ENCODE measurements around the gene UGT2A3.
"Not testable (repeated sequence)": the region's sequence is repeated elsewhere in the genome, so short reads cannot be mapped to it uniquely, and the experiment has no call there.

Gene UGT2A3

DNA sequence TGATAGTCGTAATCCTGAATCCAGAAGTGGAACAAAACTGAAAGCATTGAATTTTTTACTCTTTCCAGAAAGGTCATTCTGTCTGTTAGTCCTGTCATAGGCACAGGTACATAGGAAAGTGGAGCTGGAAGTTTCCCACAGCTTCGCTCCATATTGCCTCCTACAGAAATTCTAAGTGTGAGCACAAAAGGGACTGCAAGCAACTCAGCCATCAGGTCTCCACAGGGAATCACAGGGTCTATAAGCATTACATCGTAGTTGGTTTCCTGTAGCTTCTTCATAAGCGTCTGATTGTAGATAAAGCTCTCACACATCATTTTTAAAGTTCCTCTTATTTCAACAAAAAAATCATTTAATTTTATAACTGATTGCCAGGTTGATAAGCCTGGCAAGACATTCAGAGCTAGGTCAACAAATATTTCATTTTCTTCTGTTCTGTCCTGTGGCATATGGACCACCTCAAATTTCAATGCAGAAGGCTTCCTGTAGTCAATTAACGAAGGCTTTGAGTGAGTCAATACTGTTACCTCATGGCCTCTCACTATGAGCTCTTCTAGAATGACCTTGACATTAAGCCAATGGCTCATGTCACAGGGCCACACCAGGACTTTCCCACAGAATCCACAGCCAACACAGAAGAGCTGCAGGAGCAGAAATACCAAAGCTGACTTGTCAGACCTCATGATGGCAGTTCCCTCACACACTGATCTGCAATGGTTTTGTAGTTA, at the start of gene UGT2A3:
TSS of gene UGT2A3 (minus strand) at position 727 of the 728 bp plus-strand sequence. CDS start at position 683, 44 bp downstream.
- no peak for DNase-seq (ENCODE audit: low read depth)

DNA sequence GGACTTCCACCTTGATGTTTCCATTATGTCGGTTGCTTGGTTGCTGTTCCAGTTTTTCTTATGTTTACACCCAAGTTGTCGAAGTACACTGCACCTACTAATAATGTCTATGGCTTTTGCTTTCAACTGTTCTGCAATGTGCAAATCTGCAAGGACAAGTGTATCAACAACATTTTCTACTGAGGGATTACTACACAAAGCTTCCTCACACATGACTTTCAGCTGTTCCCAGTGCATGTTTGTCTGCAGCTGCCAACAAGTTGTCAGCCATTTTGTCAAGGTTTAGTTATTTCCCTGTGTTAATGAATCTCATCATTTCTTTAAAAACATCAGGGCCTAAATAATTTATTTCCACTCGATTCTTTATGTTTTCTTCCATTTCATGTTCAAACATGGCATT, 45.4 kb upstream of the UGT2A3 start:
- no peak for DNase-seq (ENCODE audit: low read depth)

DNA sequence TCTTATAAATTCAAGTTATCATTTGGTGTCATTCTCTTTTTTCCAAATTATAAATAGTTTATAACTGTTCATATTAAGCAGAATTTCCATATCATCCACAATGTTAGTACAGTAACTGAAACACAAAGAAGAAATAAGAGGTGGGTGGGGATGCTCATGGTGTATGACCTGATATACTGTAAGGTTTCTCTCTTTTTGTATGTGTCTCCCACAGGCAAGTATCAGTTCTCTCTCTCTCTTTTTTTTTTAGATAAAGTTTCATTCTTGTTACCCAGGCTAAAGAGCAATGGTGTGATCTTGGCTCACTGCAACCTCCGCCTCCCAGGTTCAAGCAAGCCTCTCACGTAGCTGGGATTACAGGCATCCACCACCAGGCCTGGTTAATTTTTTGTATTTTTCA, 43.7 kb upstream of the UGT2A3 start:
- no peak for DNase-seq (ENCODE audit: low read depth)

DNA sequence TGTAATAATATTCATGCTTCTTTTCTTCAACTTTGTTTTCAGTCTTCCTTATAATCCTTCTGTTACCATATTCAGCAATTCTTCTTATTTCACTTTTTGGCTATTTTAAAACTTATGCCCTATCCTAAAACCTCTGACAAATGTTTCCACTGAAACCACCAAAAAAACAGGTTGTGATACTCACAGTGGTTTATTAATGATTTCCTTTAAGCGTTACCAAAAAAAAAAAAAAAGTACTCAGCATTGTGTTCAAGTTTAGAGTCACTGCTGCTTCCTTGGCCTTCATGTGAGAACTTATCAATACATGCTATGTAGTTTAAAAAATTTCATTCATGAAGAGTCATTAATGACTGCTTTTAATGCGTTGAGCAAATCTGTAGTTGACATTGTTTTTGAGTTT, 35.4 kb upstream of the UGT2A3 start:
- DNase-seq (ENCODE audit: low read depth), result no peak

DNA sequence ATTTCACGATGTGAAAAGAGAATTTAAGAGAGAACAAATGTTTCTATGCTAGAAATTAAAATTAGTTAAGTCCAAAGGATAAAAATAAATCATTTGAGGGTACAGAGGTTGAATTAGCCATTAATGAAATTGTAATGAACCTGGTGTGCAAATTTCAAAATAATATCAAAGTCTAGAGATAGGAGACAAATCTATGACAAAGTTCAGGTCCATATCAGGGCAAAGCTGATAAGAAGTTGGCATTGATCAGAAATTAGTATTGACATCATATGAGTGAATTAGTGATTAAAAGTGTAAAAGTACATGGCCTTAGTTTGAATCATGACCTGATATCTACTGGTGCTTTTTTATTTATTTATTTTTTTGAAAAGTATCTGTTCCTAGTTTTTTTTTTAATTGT, 33.8 kb upstream of the UGT2A3 start:
- no peak for DNase-seq (ENCODE audit: low read depth)

DNA sequence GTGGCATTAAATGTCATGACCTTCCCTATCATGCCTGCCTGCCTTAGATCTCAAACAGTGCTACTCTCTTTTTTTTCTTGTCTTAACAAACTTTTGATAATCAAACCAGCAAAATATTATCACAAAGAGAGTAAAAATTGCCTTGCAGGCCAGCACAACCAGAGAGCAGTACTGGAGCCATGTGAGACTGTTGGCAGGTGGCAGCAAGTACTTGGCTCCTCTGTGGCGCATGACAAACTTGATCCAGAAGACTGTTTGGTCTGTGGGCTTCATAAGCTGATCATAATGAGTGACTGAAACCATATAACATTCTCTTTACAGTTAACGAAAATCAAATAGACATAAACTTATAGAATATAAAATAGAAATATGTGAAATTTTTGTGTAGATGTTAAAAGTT, 33.3 kb upstream of the UGT2A3 start:
- DNase-seq (ENCODE audit: low read depth), result no peak

DNA sequence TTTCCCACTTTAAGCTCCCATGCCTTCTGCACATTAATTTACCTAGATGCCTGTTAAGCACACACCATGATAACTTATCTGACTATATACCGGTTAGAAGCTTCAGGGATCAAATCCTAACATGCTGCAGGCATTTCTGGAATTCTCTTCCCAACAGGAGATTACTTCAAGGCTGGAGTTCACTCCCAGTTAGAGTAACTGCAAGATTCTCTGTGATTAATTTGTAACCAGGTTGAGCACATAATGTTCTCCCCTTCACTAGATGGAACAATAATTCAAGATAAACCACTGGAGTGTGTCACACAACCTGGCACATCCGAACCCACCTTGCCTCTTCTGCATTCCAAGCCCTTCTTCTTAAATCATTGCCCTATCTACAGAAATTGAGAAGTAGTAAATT, 11.8 kb upstream of the UGT2A3 start:
- no peak for DNase-seq (ENCODE audit: low read depth)

DNA sequence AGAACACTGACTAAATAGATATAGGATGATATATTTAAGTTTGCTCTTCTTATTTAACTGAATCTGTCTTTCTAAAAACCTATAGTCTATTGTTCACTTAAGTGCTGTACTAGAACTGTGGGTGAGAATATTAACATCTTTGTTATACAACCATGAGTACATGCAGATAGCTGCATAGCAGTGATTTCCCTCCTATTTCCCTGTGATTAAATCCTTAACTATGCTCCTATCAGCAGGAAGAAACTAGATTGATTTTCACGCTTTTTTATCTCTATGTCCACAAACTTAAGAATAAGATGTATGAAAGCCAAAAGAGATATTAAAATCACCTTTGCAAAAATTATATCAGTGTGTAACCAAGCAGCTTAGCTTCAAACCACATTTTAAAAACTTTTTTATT, 11.3 kb upstream of the UGT2A3 start:
- DNase-seq (ENCODE audit: low read depth), result no peak

DNA sequence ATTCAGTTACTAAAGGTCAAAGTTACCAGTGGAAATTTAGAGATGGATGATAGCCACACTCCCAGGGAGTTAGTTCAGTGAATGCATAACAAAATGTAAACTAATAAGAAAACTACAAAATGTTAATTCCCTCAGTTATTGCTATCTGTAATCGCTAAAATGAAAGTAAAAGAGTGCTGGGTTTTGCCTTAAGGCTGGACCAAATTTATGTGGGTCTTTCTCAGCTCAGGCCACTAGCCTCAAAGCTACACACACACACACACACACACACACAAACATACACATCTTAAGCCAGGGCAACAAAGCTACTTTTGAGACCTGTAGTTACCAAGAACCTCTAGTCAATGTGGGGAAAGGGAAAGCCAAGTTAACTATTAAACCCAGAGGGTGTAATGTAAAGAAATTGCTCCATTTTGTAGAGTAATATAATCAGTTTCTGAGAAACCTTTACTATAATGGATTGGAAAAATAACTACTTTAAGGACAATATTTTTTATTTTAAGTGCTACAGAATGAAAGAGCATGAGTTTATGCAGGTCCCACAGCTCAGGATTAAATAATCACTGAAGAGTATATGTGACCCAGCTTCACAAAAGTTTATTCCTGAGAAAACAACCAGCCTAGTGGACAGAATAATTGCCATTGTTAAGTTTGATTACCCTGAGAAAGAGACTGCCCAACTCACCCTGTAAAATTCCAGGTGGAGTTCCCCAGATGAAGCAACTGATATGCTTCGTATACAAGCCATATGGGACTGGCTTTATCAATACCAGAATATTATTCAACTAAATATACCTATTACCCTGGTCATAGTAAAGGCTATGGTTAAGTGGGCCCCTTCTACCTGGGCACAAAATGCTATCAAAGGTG, 8.9 kb upstream of the UGT2A3 start:
- DNase-seq (ENCODE audit: low read depth), result no peak

DNA sequence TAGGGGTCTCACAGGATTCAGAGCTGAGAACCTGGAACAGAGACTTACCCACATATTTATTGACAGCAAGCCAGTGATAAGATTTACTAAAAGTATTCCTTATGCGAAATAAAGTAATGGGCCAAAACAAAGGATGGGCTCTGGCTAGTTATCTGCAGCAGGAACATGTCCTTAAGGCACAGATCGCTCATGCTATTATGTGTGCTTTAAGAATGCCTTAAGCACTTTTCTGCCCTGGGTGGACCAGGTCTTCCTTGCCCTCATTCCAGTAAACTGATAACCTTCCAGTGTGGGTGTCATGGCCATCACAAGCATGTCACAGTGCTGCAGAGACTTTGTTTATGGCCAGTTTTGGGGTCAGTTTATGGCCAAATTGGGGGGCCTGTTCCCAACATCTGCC, 7.5 kb upstream of the UGT2A3 start:
- DNase-seq (ENCODE audit: low read depth), result not testable (repeated sequence)

DNA sequence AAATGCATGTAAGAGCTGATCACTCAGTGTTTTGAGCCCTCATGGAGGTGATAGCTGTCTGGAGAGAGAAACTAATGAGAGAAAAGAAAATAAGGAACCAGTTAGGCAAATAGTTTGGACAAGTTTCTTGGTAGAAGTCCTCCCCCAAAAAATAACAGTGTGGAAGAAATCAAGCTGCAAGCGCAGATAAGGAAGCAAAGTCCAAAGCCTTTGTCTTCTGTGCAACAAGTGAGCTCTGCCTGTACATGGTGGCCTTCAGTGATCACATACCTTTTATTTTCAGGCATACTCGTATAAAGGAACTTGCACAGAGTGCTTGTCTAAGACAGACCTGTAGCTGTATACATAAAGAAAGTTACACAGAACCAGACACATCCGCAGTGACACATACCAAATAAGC, 2.5 kb upstream of the UGT2A3 start:
- no peak for DNase-seq (ENCODE audit: low read depth)

DNA sequence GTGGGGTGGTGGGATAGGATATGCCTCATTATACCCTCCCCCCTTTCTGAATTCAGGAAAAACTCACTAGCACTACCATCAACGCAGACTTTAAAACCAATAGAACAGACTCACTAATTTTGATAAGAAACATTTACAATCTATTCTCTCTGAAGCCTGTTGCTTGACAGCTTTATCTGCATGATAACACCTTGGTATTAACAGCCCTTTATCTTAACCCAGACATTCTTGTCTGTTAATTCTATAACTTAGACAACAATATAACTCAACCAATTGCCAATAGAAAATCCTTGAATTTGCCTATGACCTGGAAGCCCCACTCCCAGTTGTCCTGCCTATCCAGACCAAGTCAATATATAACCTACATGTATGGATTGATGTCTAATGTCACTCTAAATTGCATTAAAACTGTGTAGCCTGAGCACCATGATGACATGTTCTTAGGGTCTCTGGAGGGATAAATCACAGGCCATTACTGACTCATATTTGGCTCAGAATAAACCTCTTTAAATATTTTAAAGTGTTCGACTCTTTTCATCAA, 1.5 kb upstream of the UGT2A3 start:
- no peak for DNase-seq (ENCODE audit: low read depth)

DNA sequence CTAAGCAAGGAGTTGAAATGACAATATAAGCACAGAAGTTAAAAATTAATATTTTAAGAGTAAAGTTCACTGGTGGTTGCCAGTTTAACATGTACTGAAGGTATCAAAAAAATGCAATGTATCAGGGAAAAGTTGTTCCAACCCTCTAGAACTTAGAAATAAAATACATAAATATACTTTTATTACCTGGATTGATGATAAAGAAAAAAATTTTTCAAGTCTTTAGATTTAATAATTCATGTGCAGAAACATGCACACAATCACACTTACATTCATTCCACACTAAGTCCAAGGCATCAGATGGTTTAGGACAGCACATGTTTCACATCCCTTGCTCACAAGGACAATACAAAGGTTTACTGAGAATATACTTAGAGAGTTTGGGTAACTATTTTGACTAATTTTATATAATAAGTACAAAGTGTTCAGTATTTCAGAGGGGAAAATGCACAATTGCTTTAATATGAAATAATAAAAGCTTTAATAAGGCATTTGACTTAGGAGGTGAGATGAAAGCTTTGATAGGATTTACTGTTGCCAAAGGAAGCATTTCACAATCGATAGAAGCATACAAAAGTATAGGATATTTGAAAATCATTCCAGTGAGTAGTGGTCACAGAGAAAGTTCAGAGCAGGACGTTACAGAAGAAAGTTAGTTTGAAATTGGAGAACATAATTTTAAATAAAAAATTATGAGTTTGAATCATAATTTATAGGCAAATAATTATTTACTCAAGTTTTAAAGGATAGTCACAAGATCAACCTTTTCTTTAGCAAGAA, 392 bp upstream of the UGT2A3 start:
- no peak for DNase-seq (ENCODE audit: low read depth)

DNA sequence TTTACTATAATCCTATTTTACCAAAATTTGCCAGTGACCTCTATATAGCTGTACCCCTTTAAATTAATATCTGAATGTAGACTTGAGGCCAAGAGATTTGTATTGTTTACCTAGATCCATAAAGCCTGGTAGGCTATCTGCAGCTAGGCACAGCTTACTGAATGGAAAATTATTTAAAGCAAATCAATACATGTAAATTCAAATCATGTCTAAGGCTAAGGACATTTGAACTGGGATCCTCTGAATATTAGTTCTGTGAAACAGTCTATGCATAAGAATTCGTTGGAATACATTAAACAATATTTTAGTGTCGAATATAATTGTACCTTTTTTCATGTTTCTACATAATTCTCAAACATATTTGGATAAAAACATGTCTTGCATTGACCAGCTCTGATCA, 1.6 kb downstream of the UGT2A3 start:
- DNase-seq (ENCODE audit: low read depth), result no peak

DNA sequence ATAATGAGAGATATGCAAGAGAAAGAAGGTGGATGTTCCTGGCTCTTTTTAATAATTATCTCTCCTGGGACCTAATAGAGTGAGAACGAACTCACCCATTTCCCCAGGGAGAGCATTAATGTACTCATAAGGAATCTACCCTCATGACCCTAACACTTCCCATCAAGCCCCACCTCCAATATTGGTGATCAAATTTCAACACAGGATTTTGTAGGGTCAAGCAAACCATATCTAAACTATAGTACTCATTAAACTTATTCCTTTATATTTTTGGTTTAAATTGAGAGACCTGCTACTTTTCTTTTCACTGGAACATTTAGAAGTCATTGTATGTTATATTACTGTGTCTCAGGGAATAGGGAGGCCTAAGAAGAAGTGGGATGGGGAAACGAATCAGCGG, 2.6 kb downstream of the UGT2A3 start:
- DNase-seq (ENCODE audit: low read depth), result no peak

DNA sequence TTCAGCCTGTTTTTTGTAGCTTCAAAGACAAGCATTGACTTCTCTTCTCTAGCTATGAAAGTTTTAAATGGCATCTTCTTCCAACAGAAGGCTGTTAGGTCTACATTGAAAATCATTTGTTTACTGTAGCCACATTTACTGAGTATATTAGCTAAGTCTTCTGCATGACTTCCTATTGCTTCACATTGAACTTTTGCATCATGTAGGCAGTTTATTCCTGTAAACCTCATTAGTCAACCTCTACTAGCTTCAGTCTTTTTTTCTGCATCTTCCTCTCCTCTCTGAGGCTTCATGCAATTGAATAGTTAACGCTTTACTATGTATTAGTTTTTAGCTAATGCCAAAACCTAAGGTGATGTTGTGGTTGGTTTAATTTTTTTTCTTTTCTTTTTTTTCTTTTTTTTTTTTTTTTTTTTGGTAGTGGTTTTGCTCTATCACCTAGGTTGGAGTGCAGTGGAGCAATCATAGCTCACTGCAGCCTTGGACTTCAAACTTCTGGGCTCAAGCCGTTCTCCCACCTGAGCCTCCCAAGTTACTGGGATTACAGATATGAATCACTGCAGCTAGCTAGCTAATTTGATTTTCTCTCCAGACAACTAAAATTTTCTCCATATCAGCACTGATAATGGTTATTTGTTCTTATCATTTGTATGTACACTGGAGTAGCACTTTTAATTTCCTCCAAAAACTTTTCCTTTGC, 3.4 kb downstream of the UGT2A3 start:
- no peak for DNase-seq (ENCODE audit: low read depth)

DNA sequence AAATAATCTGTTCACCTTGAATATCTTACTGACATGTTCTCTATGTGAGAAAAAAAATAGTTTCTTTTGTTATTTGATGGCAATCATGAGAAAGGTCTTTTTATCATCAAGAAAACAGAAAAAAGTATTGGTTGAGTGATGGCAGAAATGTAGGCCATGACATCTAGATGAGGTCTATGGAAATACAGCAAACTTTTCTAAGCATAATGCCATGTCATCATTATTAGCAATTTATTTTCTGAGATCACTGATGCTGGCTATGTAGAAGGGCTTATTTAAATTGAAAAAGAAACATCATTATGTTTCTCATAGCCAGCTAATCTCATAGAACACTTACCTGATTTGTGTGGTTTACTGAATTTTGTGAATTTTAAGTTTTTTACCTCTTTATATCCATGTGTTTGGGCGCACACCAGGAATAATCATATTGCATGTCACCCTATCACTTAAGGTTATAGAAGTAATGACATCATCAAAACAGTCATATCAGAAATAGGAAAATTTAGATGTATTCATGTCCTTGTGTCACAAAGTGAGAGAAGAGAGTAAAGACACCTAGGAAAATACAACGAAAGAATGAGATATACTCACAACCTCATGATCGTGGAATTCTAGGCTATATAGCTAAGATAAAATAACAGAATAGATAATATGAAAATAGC, 22.4 kb downstream of the UGT2A3 start:
- DNase-seq (ENCODE audit: low read depth), result no peak

DNA sequence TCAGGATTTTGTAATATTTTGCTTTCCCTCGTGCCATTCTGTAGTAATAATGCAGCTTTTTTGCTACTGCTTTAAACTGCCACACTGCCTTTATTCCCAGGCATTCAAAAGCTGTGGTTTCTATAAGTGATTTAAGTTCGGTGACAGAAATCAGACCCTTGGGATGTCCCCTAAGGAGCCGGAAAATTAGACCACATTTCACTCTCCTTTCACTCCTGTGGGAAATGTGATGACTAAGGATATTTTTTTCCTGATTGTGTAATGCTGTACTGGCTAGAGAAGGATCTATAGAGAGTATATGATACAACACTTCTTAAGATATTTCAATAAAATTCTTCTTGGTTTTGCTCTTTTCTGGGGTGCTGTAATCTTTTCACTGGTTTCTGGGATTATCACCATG, 24.4 kb downstream of the UGT2A3 start:
- no peak for DNase-seq (ENCODE audit: low read depth)

DNA sequence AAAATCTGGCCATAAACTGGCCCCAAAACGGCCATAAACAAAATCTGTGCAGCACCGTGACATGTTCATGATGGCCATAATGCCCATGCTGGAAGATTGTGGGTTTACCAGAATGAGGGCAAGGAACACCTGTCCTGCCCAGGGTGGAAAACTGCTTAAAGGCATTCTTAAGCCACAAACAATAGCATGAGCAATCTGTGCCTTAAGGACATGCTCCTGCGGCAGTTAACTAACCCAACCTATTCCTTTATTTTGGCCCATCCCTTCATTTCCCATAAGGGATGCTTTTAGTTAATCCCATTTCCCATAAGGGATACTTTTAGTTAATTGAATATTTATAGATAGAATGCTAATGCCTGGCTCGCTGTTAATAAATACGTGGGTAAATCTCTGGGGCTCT, 29.4 kb downstream of the UGT2A3 start:
- not testable (repeated sequence) for DNase-seq (ENCODE audit: low read depth)

DNA sequence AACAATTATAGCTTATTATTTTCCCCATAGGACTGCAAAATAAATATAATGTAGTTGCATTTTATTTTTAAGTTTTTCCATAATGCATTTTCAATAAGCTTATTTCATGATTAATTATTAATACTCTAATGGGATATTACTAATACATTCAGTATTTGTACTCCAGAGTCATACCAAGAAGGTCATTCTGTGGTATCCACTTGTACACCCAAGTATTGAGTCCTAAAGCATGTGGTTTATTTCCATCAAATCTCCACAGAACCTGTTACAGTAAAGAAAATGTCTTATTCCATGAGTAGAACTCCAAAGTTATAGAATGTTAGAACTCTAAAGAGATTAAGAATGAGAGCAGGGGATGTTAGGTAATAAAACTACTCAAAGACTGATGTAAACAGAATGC, 30.6 kb downstream of the UGT2A3 start:
- no peak for DNase-seq (ENCODE audit: low read depth)

DNA sequence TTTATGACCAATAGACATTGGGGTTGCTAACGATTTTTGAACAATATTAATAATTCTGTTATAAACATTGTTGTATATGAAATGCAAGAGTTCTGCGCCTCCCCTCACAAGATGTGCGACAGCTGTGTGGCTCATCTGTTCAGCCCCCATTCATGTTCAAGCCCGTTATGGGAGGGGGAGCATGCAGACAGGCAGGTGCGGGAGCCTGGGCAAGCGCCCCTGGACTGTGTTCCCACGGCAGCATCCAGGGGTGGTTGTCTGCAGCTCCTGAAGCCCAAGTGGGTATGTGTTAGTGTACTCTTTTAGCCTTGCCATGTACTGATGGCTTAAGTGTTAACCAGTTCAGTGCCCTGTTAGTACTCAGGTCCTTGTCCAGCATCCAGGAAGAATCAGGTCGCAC, 34.6 kb downstream of the UGT2A3 start:
- DNase-seq (ENCODE audit: low read depth), result no peak

Data from GM04503 (cell line).